HG03571 (cell line): Measurements from ENCODE around the gene MAGEA9B.
A peak's percentile ranks its signal among the peaks of the same experiment; 100 is the strongest.
"Not testable (repeated sequence)": the region's sequence is repeated elsewhere in the genome, so short reads cannot be mapped to it uniquely, and the experiment has no call there.

ENCODE experiments used
- ATAC-seq: cut with Tn5 transposase; IDR thresholded peaks from one replicate; pipeline ENCODE4 v1.9.1; 2021; ENCODE audit not compliant: unreplicated experiment

The MAGEA9B gene

DNA sequence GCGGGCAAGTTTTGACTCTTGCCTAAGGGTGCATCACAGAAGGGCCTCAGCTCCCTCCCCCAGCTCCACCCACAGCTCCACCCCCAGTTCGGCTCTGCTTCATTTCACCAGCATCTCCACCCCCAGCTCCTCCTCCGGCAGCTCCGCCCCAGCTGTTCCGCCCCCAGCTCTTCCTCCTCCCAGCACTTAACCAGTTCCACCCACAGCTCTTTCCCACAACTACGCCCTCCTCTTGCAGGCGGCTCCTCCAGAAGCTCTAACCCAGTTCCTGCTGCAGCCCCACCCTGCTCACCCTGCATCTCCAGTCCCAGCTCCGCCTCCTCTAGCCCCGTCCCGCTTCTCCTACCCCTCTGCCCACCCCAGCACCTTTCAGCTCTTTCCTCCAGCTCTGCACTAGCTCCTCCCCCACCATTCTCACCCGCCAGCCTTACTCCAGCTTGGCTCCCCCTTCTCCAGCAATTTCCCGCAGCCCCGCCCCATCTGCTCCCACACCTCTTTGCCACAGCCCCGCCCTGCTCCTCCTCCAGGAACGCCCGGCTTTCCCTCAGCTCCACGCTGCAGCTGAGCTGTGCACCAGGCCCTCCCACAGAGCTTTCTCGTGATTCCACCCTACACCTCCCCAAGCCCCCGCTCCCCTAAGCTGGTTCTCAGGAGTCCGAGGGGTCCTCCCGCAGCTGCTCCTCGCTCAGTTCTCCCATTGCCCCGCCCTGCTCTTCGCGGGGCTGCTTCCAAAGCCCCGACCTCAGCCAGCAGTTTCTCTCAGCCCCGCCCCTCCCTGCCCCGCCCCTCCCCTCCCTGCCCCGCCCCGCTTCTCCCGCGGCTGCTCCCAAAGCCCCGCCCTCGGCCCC lies 47.8 kb downstream of the MAGEA9B start:
- ATAC-seq = peak; percentile 46

DNA sequence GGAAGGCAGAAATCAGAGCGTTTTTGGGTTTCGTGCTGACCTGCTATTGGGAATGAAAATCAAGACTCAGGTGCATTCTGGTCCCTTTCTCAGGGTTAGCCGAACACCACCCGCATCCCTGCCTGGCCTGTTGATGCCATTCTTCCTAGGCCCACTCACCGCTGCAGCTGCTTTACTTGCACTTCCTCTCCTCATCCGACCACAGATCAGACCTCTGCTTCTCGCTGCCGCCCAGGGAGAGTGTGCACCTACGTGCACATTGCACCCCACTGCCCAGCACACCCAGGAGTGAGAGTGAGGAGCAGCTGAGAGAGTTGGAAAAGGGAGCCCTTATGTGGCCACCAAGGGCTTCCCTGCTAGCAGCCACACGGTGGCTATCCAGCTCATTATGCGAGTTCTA lies 49.8 kb downstream of the MAGEA9B start:
- not testable (repeated sequence) for ATAC-seq

DNA sequence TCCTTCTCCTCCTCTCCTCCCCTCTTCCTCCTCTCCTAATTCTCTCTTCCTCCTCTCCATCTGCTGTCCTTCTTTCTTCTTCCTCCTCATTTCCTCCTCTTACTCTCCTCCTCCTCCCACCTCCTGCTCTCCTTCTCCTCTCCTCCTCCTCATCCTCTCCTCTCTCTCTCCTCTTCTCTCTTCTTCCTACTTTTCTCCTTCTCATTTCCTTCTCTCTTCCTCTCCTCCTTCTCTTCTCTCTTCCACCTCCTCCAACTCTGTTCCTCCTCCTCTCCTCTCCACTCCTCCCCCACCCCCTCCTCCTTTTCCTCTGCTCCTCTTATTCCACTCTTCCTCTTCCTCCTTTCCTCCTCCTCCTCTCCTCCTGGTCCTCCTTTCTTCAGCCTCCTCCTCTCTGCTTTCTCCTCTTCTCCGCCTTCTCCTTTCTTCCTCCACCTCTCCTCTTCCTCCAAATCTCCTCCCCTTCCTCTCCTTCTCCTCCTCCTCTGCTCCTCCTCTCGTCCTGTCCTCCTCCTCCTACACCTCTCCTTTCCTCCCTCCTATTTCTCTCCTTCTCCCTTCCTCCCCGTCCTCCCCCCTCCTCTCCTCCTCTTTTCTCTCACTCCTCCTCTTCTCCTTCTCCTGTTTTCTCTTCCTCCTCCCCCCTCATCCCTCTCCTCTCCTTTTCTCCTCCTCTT lies 52.2 kb downstream of the MAGEA9B start:
- not testable (repeated sequence) for ATAC-seq

DNA sequence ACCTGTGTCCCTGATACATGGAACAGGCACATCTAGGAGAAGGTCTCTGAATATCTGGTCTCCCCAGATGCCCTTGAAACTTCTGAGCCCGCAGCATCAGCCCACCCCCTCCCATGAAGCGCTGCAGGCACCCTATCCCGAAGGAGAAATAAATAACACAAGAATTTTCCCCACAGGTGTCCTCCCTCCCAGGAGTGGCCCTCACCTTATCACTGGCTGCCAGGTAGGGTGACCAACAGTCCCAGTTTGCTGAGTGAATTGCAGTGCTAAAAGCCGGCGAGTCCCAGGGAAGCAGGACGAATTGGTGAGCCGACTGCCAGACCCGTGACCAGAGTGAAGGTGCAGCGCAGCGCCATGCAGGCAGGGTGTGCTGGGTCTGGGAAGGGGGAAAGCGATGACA lies 53.3 kb downstream of the MAGEA9B start:
- ATAC-seq = not testable (repeated sequence)

DNA sequence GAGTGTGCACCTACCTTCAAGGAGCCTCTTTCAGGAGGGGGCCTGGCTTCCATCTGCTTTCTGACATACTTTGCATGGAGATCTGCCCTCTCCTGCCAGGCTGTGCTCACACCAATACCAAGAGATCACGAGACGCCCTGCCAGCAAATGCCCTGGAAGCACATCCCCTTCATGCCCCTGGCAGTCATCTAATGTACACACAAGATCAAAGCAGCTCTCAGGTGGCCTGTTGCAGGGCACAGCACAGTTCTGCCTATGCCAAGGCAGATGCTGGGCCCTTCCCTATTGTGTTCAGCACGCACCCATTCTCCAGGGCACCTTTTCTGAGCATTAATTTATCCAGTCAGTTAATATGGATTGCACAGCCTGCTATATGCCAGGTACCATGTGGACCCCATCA lies 54.4 kb downstream of the MAGEA9B start:
- not testable (repeated sequence) for ATAC-seq
